A204.1 (cell line): ENCODE data around the gene HNRNPM.

Source experiments
- FAIRE-seq: peaks from 2 replicates; lab custom pipeline; 2012; peaks lifted over from hg19 to GRCh38; lab: Jason Lieb, UNC

The HNRNPM gene

DNA sequence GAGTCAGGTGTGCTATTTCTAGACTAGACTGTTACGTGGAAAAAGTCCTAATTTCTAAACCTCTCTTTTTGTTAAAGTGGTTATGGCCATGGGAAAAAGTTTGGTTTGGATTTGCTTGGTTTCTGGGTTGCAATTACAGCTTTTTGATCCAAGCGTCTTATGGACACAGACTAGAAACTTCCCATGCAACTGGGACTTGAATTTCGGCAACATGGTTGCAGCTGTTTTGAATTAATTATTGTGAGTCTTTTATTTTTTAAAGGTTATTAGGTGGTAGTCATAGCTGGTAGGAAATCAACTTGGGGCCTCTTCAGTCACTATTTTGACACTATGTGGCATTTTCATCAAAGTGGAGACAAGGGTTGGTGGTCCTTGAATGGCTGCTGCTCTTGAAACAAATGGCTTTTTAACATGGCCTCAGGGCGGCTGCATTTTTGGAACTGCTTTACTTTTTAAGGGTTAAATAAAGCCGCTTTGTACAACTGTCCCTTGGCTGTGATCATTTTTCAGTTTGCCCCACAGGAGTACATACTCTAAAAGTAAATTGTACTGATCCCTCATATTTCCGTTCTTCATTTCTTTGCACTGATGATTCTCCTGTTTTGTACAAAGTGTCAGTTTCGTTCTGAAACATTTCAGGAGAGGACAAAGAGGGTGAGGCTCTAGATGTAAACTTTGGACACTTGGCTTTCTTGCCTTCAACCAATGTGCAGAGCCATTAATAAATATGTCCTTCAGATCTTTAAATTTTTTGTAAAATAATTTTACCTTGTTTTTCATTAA is 15.9 kb downstream of the HNRNPM start:
- FAIRE-seq = no peak

GRCh38 chr19:8461376-8461775 is 16.6 kb downstream of the HNRNPM start:
- FAIRE-seq = no peak

DNA sequence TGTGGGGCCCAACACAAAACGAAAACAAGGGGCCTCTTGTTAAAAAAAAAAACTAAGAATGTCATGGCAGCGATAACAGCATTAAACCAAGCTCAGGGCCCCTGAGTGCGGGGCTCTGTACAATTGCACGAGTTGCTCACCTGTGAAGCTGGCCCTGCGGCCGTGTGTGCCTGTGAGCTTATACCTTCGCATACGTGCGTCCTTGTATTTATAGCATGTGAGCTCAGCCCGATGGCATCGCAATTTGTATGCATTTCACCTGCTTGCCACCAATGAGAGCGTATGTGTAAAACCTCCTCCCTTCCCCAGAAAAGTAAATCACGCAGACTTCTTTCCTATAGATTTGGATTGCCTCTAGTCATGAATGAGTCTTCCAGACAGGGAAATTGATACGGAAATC is 17.1 kb downstream of the HNRNPM start:
- FAIRE-seq = no peak

GRCh38 chr19:8462571-8462970 is 17.8 kb downstream of the HNRNPM start:
- no peak for FAIRE-seq

- no peak for FAIRE-seq
Measured at GRCh38 chr19:8463365-8463764, 18.6 kb downstream of the HNRNPM start.

DNA sequence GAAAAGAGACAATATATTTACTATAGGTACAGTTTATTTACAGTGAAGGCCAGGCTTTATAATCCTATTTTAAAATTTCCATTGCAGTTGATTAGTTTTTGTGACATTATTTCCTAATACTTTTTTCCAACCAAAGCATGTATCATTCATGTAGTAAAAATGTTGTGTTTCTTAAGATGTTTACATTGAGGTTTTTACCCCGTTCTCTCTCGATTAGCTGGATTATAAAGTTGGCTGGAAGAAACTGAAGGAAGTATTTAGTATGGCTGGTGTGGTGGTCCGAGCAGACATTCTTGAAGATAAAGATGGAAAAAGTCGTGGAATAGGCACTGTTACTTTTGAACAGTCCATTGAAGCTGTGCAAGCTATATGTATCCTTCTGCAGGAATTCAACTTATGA is 21.2 kb downstream of the HNRNPM start:
- no peak for FAIRE-seq

GRCh38 chr19:8468124-8468523 is 23.3 kb downstream of the HNRNPM start:
- FAIRE-seq = no peak

GRCh38 chr19:8468761-8469373 is 24.1 kb downstream of the HNRNPM start:
- no peak for FAIRE-seq

DNA sequence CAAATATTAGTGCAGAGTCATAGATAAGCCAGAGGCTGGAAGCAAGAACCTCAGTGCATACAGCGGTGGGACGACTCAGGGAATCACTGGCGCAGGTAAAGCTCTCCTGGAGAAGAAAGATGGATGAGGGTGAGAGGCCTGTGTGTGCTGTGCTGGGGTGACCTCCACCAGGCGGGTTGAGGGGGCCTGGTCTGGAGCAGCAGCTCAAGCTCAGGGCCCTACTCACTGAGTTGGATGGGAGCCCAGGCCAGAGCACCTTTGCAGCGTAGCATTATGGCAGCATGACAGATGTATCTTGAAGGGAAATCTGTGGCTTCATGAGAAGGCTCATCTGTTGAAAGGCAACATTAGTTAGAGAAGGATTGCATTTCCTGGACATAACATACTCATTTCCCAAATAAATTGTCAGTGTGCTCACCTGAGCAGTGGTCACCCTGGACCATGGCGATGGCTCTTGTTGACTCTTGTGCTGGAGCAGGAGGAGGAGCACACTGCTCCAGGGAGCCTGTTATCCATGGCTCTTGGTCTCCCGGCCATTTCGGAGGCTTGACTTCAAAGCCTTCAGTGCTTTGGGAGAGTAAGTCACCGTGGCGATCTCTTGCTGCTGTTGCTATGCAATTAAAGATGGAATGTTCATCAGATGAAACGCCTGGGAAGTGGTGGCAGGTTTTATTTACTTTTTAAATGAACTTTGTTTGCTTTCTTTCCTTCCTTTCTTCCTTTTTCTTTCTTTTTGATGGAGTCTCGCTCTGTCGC is 25.0 kb downstream of the HNRNPM start:
- FAIRE-seq = no peak

- FAIRE-seq = no peak
Measured at GRCh38 chr19:8473648-8474476, 29.1 kb downstream of the HNRNPM start.

DNA sequence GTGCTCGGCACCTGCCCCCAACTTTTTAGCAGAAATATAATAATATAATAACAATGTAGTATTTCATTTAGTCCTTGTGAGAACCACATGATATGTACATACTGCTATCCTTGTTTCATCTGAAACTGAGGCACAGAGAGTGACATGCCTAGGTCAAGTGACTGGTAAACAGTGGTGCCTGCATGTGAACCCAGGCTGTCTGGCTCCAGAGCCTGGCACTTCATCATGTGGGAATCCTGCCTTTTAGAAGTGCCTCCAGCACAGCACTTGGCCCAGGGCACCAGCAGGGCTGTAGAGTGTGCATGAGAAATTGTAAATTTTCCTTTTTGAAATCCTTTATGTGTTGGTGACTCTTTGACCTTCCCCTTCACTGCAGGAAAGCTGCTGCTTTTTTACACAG is 30.2 kb downstream of the HNRNPM start:
- no peak for FAIRE-seq

DNA sequence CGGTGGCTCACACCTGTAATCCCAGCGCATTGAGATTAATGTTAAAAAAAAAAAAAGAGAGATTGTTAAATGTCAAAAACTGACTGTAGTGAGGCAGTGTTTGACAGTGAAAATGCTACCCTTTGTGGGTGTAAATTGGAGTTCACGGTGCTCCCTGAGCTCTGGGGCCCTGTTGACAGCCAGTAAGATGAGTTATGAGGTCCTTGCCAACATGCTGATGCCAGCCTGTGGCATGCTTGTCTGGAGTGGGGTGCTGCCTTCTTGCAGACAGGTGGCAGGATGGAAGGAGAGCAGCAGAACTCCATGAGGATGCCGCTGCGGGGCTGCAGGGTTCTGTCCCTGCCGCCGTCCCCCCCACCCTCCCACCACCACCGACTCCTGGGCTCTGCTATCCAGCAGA is 31.7 kb downstream of the HNRNPM start:
- FAIRE-seq = no peak

- no peak for FAIRE-seq
Measured at GRCh38 chr19:8477889-8478288, 33.1 kb downstream of the HNRNPM start.

GRCh38 chr19:8478598-8478997 is 33.8 kb downstream of the HNRNPM start:
- no peak for FAIRE-seq

DNA sequence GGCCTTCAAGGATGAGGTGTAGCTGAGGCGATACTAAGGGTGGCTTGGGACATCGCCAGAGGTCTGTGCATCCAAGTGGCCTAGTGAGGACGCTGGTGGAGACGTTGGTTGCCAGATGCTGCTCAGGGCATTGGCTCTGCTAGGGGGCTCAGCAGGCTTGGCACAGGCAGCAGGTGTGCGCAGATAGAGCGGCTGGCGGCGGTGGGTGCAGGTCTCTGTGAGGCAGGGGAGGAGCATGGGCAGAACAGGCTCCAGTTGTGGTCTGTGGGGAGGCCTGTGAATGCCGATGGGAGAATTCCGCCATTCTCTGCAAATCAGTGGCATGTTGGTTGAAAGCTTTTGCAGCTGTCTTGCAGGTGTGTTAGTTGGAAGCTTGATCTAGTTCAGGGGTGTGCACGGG is 36.4 kb downstream of the HNRNPM start:
- FAIRE-seq = no peak

- no peak for FAIRE-seq
Measured at GRCh38 chr19:8481616-8482015, 36.8 kb downstream of the HNRNPM start.

DNA sequence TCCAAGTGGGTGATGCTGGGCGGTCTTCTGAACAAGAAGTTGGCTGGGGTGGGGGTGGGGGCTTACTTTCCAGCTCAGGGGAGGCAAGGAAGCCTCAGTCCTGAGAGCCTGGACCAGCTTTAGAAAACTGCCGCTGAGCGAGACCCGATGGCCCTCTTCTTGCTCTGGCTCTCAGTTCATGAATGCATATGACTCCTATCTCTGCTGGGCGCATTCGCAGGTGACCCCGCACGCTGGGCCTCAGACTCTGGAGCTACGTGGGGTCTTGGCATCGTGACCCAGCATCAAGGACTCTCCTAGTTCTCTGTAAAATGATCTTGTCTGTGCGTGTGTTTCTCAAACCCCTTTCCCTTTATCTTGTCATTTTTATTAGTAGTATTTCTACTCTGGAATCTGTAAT is 37.9 kb downstream of the HNRNPM start:
- FAIRE-seq = no peak

- FAIRE-seq = no peak
Measured at GRCh38 chr19:8483165-8483564, 38.4 kb downstream of the HNRNPM start.

DNA sequence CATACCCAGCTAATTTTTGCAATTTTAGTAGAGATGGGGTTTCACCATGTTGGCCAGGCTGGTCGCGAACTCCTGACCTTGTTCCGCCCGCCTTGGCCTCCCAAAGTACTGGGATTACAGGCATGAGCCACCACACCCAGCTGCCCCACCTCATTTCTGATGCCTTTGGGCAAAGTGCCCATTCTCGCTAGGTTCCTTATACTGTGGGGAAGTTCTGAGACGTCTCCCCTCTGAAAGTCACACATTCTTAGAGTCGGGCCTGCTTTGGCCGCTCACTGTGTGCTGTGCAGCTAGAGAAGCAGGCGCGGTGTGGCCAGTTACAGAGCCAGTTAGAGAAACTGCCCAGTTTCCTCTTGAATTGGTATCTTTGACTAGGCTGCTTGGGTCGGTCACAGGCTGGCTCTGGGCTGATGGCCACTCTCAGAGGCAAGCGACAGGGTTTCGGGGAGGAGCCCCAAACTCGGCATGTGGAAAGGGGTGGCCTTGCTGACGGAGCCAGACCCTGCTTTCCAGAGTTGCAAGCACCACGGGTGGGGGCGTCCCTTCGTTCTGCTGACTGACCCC is 39.6 kb downstream of the HNRNPM start:
- no peak for FAIRE-seq

GRCh38 chr19:8485561-8486371 is 41.0 kb downstream of the HNRNPM start:
- no peak for FAIRE-seq

DNA sequence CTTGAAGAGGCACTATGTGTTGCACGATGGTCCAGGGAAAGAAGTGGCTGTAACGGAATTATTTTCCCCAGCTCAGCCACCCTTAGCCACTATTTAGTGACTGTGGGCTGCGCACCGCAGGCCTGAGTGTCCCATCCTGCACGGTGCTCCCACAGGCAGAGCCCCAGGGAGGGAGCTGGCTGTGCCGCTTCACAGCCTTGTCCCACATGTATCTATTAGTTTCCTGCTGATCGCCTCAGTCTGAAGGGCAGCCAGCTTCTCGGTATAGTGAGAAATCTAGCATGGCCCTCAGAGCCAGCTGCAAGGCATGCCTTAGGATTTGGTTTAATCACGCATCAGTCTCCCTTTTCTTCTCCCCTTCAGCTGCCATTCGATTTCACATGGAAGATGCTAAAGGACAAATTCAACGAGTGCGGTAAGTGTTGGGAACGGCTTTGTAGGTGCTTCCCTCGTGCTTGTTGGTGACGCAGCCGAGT is 41.9 kb downstream of the HNRNPM start:
- no peak for FAIRE-seq
